HCT116 (cell line): Measurements from ENCODE around the gene FBXW8. TPM values are rescaled to one million over a fixed set of nuclear protein-coding genes. Genes with fewer than 3 reads are reported as not detected.

Source experiments
- ATAC-seq: fragments of 200-7000 bp; cut with Tn5 transposase; 2 replicates; pipeline ENCODE4 v1.9.1; 2020; ENCODE audit warnings: mild to moderate bottlenecking, moderate library complexity
- BruUV-seq: library from RNA; stranded (reverse); fragments of 400-500 nt; replicated peaks from 2 replicates; lab custom pipeline; 2021; lab: Mats Ljungman, UMichigan
- CTCF ChIA-PET: fragments of 300-600 bp; sonication (Branson Sonifier 250); formaldehyde crosslinking; loops from one replicate; lab custom pipeline; 2021; ENCODE audit warnings: antibody characterized with exemption; lab: Charles Lee
- POLR2A ChIA-PET: fragments of 300-600, 350-600 bp; sonication (Branson Sonifier 250); formaldehyde crosslinking; loops from one replicate; lab custom pipeline; 2021; ENCODE audit warnings: antibody characterized with exemption; lab: Charles Lee
- RAD21 ChIA-PET, 2 experiments: fragments of 300-600 bp; sonication (Branson Sonifier 250); formaldehyde crosslinking; loops; one replicate each; lab custom pipeline; 2023; ENCODE audit warnings: low total read pairs in 2 of 2; ENCODE audit not compliant: uncharacterized antibody in 2 of 2, unreplicated experiment in 2 of 2, low non-redundant PET in 1 of 2; lab: Charles Lee
- DNase-seq: peaks from one replicate; pipeline ENCODE4 v3.0.0-alpha.2; 2010; ENCODE audit warnings: low read depth, low spot score
- H2AFZ ChIP-seq: fragments of 200-600 bp; shearing (Covaris generic), sonication (generic); 2 replicates; pipeline ENCODE4 v1.6.1; 2017; ENCODE audit warnings: low read depth, mixed run types, mixed read lengths, antibody characterized with exemption, low read length; ENCODE audit not compliant: poor library complexity, severe bottlenecking
- H3K27ac ChIP-seq: 2 replicates; pipeline ENCODE4 v1.5.1; 2012; ENCODE audit warnings: low read depth, low read length
- H3K27me3 ChIP-seq: fragments of 200-600 bp; sonication (generic); 2 replicates; pipeline ENCODE4 v1.6.1; 2016; ENCODE audit warnings: mixed run types, low read length, mixed read lengths; ENCODE audit not compliant: insufficient read depth
- H3K36me3 ChIP-seq, 2 experiments: fragments of 200-500 bp in 1 of 2; fragments of 200-600 bp in 1 of 2; sonication (Bioruptor generic) in 1 of 2; sonication (generic) in 1 of 2; 2 replicates each; pipeline versions ENCODE4 v1.5.1 to v1.6.1; 2014 to 2016; ENCODE audit warnings: low read length in 2 of 2, inconsistent platforms in 1 of 2, mixed read lengths in 1 of 2, mixed run types in 1 of 2; ENCODE audit not compliant: insufficient read depth in 2 of 2, control insufficient read depth in 1 of 2
- H3K4me1 ChIP-seq, 2 experiments: fragments of 200-600 bp in 1 of 2; sonication (generic) in 1 of 2; 2 replicates each; pipeline versions ENCODE4 v1.5.1 to v1.6.1; 2012 to 2017; ENCODE audit warnings: low read length in 2 of 2, inconsistent platforms in 1 of 2, mild to moderate bottlenecking in 1 of 2, mixed read lengths in 1 of 2, mixed run types in 1 of 2, moderate library complexity in 1 of 2; ENCODE audit not compliant: insufficient read depth in 2 of 2, control insufficient read depth in 1 of 2
- H3K4me2 ChIP-seq: fragments of 200-600 bp; sonication (generic); 2 replicates; pipeline ENCODE4 v1.6.1; 2017; ENCODE audit warnings: mixed run types, low read length, mixed read lengths
- H3K4me3 ChIP-seq, 2 experiments: fragments of 200-600 bp in 1 of 2; sonication (generic) in 1 of 2; replicated peaks in 1 of 2; 2 replicates each; pipeline ENCODE4 v1.5.1; 2011 to 2016; ENCODE audit warnings: low read length in 2 of 2, control low read depth in 1 of 2, low read depth in 1 of 2, mild to moderate bottlenecking in 1 of 2, mixed read lengths in 1 of 2, mixed run types in 1 of 2
- H3K79me2 ChIP-seq: fragments of 200-600 bp; sonication (generic); 2 replicates; pipeline ENCODE4 v1.6.1; 2017; ENCODE audit warnings: mild to moderate bottlenecking, mixed run types, low read length, moderate library complexity, mixed read lengths; ENCODE audit not compliant: insufficient read depth
- H3K9ac ChIP-seq: fragments of 200-600 bp; sonication (generic); 2 replicates; pipeline ENCODE4 v1.6.1; 2016; ENCODE audit warnings: low read length, mixed read lengths
- H3K9me2 ChIP-seq: fragments of 200-600 bp; sonication (generic), shearing (Covaris generic); 2 replicates; pipeline ENCODE4 v1.6.1; 2017; ENCODE audit warnings: mixed run types, mild to moderate bottlenecking, moderate library complexity; ENCODE audit not compliant: insufficient read depth
- H3K9me3 ChIP-seq, 2 experiments: fragments of 200-500 bp in 1 of 2; fragments of 200-600 bp in 1 of 2; sonication (Bioruptor generic) in 1 of 2; sonication (generic) in 1 of 2; 2 replicates each; pipeline ENCODE4 v1.6.1; 2014 to 2017; ENCODE audit warnings: low read length in 2 of 2, mixed read lengths in 2 of 2, inconsistent platforms in 1 of 2, low read depth in 1 of 2, mild to moderate bottlenecking in 1 of 2, mixed run types in 1 of 2, moderate library complexity in 1 of 2; ENCODE audit not compliant: control insufficient read depth in 1 of 2, insufficient read depth in 1 of 2
- H4K20me1 ChIP-seq: fragments of 200-600 bp; sonication (generic), shearing (Covaris generic); 2 replicates; pipeline ENCODE4 v1.6.1; 2017; ENCODE audit warnings: mixed run types, mild to moderate bottlenecking, moderate library complexity; ENCODE audit not compliant: insufficient read depth
- CEBPB ChIP-seq: IDR thresholded peaks from 2 replicates; pipeline ENCODE4 v1.6.1; 2012; ENCODE audit warnings: low read depth
- FOSL1 ChIP-seq: IDR thresholded peaks from 2 replicates; pipeline ENCODE4 v1.6.1; 2012; ENCODE audit warnings: low read depth
- JUND ChIP-seq: IDR thresholded peaks from 2 replicates; pipeline ENCODE4 v1.6.1; 2012
- POLR2AphosphoS5 ChIP-seq: IDR thresholded peaks from 2 replicates; pipeline ENCODE4 v1.6.1; 2011; ENCODE audit warnings: mild to moderate bottlenecking, low read depth, low read length, moderate library complexity
- SIN3A ChIP-seq: IDR thresholded peaks from 2 replicates; pipeline ENCODE4 v1.6.1; 2012; ENCODE audit warnings: low read depth
- SP1 ChIP-seq: IDR thresholded peaks from 2 replicates; pipeline ENCODE4 v1.6.1; 2012; ENCODE audit warnings: low read depth
- SRF ChIP-seq: IDR thresholded peaks from 2 replicates; pipeline ENCODE4 v1.6.1; 2012; ENCODE audit warnings: low read depth
- YY1 ChIP-seq: IDR thresholded peaks from 2 replicates; pipeline ENCODE4 v1.6.1; 2011; ENCODE audit warnings: low read length, low read depth, moderate library complexity, mild to moderate bottlenecking; ENCODE audit not compliant: insufficient replicate concordance; ENCODE audit errors: extremely low read depth
- ZFX ChIP-seq: fragments of 450-650 bp; IDR thresholded peaks from 2 replicates; pipeline ENCODE4 v1.6.1; 2017
- intact Hi-C: fragments of 100-400 bp; cut with micrococcal nuclease; formaldehyde crosslinking; loops from 2 replicates; pipeline ENCODE4 v1.10.0; 2022
- total RNA-seq: library from RNA; stranded (reverse); gene quantifications from one replicate; pipeline ENCODE4 v1.2.1, GENCODE V29; 2021; ENCODE audit not compliant: unreplicated experiment
- TF ChIP-seq, protein P1 (sequence below): IDR thresholded peaks from 2 replicates; pipeline ENCODE4 v1.6.1; 2012
- TF ChIP-seq, protein P2 (sequence below): IDR thresholded peaks from 2 replicates; pipeline ENCODE4 v1.6.1; 2011; ENCODE audit warnings: mild to moderate bottlenecking, low read length, moderate library complexity; ENCODE audit not compliant: insufficient replicate concordance; ENCODE audit errors: extremely low read depth

Gene FBXW8
- total RNA-seq, 1 experiment from 2014 or later, result 14.6 TPM

- ATAC-seq, result no peak
- BruUV-seq, result no TSS peak
- Histone ChIP-seq H3K36me3 (no peaks in the 10 kb centered on the region), H3K4me1 (peaks cover 4 to 11% of the 10 kb centered on the region in 2 experiments; a peak in 3 of 4 replicates), H3K4me2 (no peak overlapping the region), H3K9me2 (no peaks in the 10 kb centered on the region), H3K4me3 (no peak overlapping the region), H3K79me2 (no peaks in the 10 kb centered on the region), H3K9me3 (no peaks in the 10 kb centered on the region), H2AFZ (no peak overlapping the region), H4K20me1 (no peaks in the 10 kb centered on the region), H3K27me3 (no peaks in the 10 kb centered on the region), H3K9ac (no peak overlapping the region), H3K27ac (no peak overlapping the region)
- CTCF ChIA-PET, result no interaction called here
- TF ChIP-seq, protein P1, sequence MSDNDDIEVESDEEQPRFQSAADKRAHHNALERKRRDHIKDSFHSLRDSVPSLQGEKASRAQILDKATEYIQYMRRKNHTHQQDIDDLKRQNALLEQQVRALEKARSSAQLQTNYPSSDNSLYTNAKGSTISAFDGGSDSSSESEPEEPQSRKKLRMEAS, result no peak
- no peak for TF ChIP-seq SIN3A
- TF ChIP-seq POLR2AphosphoS5, result no peak
- no peak for TF ChIP-seq JUND
- TF ChIP-seq, protein P2, sequence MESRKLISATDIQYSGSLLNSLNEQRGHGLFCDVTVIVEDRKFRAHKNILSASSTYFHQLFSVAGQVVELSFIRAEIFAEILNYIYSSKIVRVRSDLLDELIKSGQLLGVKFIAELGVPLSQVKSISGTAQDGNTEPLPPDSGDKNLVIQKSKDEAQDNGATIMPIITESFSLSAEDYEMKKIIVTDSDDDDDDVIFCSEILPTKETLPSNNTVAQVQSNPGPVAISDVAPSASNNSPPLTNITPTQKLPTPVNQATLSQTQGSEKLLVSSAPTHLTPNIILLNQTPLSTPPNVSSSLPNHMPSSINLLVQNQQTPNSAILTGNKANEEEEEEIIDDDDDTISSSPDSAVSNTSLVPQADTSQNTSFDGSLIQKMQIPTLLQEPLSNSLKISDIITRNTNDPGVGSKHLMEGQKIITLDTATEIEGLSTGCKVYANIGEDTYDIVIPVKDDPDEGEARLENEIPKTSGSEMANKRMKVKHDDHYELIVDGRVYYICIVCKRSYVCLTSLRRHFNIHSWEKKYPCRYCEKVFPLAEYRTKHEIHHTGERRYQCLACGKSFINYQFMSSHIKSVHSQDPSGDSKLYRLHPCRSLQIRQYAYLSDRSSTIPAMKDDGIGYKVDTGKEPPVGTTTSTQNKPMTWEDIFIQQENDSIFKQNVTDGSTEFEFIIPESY, result no peak
- TF ChIP-seq YY1, result no peak
- TF ChIP-seq ZFX, result no peak
- TF ChIP-seq CEBPB, result no peak
- no peak for TF ChIP-seq SP1
- TF ChIP-seq SRF, result no peak
- no peak for TF ChIP-seq FOSL1
- POLR2A ChIA-PET, result no interaction called here
- DNase-seq, result no peak
- intact Hi-C loops, result no loop called here
- RAD21 ChIA-PET, result no interaction called here
Measured at GRCh38 chr12:117038919-117039318, 128.2 kb downstream of the FBXW8 start.
